G401.6 (cell line): ENCODE data around the gene ZNF546.
"Not testable (repeated sequence)": the region's sequence is repeated elsewhere in the genome, so short reads cannot be mapped to it uniquely, and the experiment has no call there.

Experiments used
- FAIRE-seq: peaks from 2 replicates; lab custom pipeline; 2012; peaks lifted over from hg19 to GRCh38; lab: Jason Lieb, UNC

Gene ZNF546

GRCh38 chr19:39986643-39987042 is 10.2 kb upstream of the ZNF546 start:
- no peak for FAIRE-seq

- no peak for FAIRE-seq
These were observed 9.7 kb upstream of the ZNF546 start for GRCh38 chr19:39987167-39987566.

GRCh38 chr19:39987596-39987995 is 9.3 kb upstream of the ZNF546 start:
- FAIRE-seq: peak; percentile 45

- FAIRE-seq: no peak
These were observed 3.3 kb upstream of the ZNF546 start for GRCh38 chr19:39993605-39994004.

GRCh38 chr19:39994361-39994760 is 2.5 kb upstream of the ZNF546 start:
- FAIRE-seq: no peak

- no peak for FAIRE-seq
These were observed 1.1 kb upstream of the ZNF546 start for GRCh38 chr19:39995794-39996193.

- no peak for FAIRE-seq
These were observed 546 bp upstream of the ZNF546 start for GRCh38 chr19:39996218-39996810.

GRCh38 chr19:39997638-39998216 is 867 bp downstream of the ZNF546 start:
- no peak for FAIRE-seq

GRCh38 chr19:39998501-39998900 is 1.6 kb downstream of the ZNF546 start:
- no peak for FAIRE-seq

GRCh38 chr19:40005691-40006272 is 8.9 kb downstream of the ZNF546 start:
- no peak for FAIRE-seq

- FAIRE-seq: no peak
These were observed 9.4 kb downstream of the ZNF546 start for GRCh38 chr19:40006273-40006691.

GRCh38 chr19:40009674-40010073 is 12.8 kb downstream of the ZNF546 start:
- FAIRE-seq: peak; percentile 3

GRCh38 chr19:40013991-40014390 is 17.1 kb downstream of the ZNF546 start:
- FAIRE-seq: no peak

- no peak for FAIRE-seq
These were observed 27.1 kb downstream of the ZNF546 start for GRCh38 chr19:40023969-40024368.

GRCh38 chr19:40025938-40026596 is 29.2 kb downstream of the ZNF546 start:
- FAIRE-seq: no peak

- FAIRE-seq: no peak
These were observed 29.7 kb downstream of the ZNF546 start for GRCh38 chr19:40026597-40026970.

GRCh38 chr19:40033989-40034560 is 37.2 kb downstream of the ZNF546 start:
- no peak for FAIRE-seq

GRCh38 chr19:40035996-40036395 is 39.1 kb downstream of the ZNF546 start:
- FAIRE-seq: no peak

- FAIRE-seq: not testable (repeated sequence)
These were observed 41.2 kb downstream of the ZNF546 start for GRCh38 chr19:40038047-40038446.

- not testable (repeated sequence) for FAIRE-seq
These were observed 44.9 kb downstream of the ZNF546 start for GRCh38 chr19:40041718-40042117.

GRCh38 chr19:40053491-40053890 is 56.6 kb downstream of the ZNF546 start:
- no peak for FAIRE-seq

- FAIRE-seq: no peak
These were observed 57.8 kb downstream of the ZNF546 start for GRCh38 chr19:40054632-40055031.

- no peak for FAIRE-seq
These were observed 58.2 kb downstream of the ZNF546 start for GRCh38 chr19:40055049-40055448.
